ENCODE measurements around the gene MAP2K2.
A peak's percentile ranks its signal among the peaks of the same experiment; 100 is the strongest.
"Not testable (repeated sequence)": the region's sequence is repeated elsewhere in the genome, so short reads cannot be mapped to it uniquely, and the experiment has no call there.

MAP2K2 gene

GRCh38 chr19:4129050-4129449 is 5.1 kb upstream of the MAP2K2 start:
- DNase-seq: not testable (repeated sequence)

GRCh38 chr19:4127322-4127721 is 3.4 kb upstream of the MAP2K2 start:
- not testable (repeated sequence) for DNase-seq

GRCh38 chr19:4124638-4125037 is 716 bp upstream of the MAP2K2 start:
- DNase-seq: no peak

DNA sequence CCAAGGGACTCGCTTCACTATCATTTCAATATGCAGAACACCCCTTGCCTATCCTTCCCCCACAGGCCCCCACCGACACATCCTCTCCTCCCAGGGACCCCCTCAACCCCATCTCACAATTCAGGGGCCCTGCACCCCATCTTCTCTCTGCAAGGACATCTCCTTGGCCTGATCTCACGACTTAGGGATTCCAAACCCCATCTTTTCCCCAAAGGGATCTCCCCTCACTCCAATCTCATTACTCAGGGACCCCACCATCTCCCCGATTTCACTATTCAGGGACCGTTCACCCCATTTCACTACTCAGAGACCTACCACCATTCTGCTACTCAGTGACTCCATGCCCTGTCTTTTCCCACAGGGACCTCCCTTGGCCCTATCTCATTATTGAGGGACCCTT is 1.4 kb downstream of the MAP2K2 start:
- DNase-seq: no peak

DNA sequence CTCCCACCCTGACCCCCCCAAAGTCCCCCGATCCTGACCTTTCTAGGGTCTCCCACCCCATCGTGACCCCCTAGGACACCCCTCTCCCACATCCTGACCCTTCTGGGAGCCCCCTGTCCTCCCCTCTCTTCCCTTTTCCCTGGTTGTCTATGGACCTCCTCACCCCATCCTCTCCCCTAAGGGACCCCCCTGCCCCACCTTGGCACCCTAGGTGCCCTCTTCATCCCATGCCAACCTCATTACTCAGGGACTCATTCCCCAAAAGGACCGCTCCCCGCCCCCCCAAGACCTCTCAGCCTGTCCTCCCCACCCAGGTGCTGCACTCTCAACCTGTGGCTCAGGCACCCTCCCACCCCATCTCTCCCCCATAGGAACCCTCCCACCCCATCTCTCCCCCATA is 2.1 kb downstream of the MAP2K2 start:
- DNase-seq: no peak

- no peak for DNase-seq
These were observed 2.7 kb downstream of the MAP2K2 start for GRCh38 chr19:4121273-4121612.

DNA sequence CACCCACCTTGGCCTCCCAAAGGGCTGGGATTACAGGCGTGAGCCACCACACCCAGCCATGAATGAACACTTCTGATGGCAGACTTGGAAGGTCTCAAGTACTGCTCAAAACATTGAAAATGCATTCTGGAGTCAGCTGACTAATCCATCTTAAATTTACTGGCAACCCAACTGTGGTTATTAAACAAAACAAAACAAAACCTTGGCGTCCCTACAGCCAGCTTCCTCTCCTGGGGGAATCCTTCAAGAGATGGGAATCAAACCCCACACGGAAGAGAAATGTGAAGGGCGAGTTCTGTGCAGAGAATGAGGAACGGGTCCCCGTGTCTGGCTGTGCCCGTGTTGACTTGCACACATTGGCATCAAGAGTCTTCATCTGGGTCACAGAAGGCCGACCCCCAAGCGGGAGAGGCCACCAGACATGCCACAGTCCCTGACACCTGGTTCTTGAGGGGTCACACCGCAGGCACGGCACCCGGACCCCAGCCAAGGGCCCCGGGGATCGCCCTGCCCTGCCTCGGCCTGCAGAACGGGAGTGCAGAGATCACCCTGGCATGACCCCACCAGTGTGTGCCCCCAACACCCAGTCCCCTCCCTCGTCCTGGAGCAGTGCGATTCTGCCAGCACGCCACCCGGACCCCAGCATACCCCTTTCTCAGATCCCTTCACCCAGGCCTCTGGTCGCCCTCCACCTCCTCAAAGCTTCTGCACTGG is 3.2 kb downstream of the MAP2K2 start:
- DNase-seq: no peak

DNA sequence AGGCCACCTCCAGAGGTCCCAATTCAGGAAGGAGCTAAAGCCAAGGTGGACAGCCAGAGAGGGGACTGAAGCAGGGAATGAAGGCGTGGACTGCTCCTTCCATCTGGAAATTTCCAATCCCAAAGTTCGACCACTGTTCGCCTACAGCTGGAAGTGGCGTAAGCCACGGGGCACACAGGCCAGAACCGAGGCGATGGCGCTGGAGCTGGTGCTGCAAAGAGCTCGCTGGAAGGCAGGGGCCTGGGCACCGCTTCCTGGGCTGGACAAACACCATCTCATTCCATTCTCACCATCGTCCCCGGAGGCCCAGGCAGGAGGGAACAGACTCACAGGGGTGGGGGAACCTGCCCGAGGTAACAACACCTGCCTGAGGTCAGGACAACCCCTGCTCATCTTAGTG is 4.2 kb downstream of the MAP2K2 start:
- no peak for DNase-seq

DNA sequence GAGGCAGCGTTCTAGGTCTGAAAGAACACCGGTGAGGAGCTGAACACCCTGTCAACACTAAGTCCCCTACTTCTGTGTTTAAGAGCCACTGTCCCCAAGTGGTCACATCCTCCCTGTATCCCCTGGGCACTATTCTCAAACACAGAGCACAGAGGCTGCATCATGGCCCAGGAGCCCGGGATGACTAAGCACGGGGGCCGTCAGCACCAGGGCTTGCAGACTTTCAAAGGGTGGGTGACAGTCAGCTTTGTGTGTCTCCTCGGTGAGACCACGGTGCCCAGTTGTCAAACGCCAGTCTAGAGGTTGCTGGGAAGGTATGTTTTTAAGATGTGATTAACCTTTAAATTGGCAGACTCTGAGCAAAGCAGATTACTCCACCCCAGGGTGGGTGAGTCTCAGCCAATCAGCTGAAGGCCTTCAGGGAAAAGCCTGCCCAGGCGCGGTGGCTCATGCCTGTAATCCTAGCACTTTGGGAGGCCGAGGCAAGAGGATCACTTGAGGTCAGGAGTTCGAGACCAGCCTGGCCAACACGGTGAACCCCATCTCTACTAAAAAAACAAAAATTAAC is 8.0 kb downstream of the MAP2K2 start:
- DNase-seq: no peak

DNA sequence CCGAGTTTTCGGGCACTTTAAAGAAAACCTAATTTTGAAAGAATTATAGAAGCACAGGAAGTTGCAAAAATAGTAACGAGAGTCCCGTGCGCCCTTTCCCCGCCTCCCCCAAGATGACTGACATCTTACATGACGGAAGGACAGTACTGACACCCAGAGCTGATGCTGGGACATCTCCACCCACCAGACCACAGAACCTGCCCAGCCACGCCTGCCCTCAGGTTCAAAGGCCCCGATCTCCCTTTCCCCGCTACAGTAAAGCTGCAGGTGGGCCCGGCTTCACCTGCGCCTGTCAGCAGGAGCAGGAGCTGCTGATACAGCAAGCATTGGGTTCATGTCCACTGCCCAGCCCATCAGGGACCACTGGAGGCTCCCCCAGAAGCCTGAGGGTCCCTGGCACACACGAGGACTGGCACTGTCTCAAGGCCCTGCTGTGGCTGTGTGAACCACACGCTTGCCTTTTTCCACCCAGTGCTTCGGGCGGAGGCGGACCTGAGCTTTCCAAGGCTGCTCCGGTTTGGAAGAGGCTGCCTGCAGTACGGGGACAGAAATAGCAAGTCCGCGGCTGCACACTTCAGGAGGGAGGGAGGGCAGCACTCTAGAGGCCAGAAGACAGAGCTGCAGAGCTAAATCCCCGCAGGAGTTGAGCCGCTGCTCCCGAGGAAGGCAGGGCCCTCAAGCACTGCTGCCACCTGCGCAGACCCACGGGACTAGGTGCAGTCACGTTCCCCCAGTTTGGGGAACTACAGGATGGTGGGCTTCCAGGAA is 8.7 kb downstream of the MAP2K2 start:
- peak; percentile 69 for DNase-seq

DNA sequence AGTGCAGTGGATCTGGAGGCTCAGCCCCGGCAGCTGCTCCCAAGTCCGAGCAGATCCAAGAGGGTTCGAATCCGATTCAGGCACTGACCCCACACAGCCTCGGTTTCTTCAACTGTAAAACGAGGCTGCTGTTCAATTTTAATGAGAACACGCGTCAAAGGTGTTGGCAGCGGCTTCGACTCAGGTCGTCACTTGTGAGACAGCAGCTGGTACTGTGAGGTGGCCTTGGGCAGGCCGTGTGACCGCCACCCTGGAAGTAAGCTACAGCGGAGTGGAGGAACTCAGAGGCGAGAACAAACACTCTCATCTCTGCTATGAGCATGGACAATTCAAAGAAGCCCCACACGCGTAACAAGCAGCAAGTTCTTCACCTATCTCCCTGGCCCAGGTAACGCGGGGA is 9.7 kb downstream of the MAP2K2 start:
- no peak for DNase-seq

DNA sequence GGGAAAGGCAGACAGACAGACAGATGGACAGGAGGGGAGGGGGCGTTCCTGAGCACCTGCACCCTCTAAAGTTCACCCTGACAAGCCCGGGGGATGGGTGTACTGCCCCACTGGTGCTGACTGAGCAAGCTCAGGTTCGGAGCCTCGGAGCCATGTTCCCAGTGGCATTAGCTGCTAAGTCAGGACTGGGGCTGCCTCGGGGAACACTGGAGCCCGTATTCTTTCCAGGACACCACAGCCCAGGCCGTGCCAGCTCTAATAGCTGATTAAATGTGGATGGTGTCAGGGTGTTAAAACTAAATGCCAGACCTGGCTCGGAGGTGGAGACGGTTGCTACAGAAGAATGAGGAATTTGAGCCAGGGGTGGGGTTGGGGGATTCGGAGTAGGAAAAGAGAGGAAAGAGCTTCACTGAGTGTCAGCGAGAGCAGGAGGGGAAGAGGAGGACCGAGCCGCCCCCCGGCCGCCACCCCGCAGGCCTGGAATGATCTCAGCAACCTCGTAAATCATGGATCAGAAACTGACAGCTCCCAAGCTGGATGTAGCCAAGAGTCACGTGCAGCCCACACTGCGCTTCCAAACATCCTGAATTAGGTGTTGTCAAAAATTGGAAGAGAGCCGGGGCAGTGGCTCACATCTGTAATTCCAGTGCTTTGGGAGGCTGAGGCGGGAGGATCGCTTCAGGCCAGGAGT is 10.4 kb downstream of the MAP2K2 start:
- DNase-seq: no peak

DNA sequence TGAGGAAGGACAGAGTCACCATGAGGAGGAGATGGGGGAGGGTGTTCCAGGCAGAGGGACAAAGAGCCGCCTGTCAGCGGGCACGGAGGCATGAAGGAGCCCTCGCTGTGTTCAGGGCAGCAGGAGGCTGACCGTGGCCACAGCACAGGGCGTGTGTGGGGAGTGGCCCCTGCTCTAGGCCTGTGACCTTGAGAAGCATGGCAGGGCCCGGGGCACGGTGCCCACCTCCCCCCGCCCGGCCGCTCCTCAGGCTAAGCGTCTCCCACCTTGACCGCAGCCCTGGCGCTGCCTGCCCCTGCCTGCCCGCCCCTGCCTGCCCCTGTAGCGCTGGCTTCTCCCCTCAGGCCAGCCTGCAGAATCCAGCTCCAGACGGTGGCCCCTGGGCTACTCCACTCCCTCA is 11.6 kb downstream of the MAP2K2 start:
- DNase-seq: no peak

- no peak for DNase-seq
These were observed 14.3 kb downstream of the MAP2K2 start for GRCh38 chr19:4109626-4109945.

GRCh38 chr19:4108767-4109625 is 14.9 kb downstream of the MAP2K2 start:
- peak; percentile 64 for DNase-seq

- peak; percentile 39 for DNase-seq
These were observed 20.9 kb downstream of the MAP2K2 start for GRCh38 chr19:4103080-4103433.

DNA sequence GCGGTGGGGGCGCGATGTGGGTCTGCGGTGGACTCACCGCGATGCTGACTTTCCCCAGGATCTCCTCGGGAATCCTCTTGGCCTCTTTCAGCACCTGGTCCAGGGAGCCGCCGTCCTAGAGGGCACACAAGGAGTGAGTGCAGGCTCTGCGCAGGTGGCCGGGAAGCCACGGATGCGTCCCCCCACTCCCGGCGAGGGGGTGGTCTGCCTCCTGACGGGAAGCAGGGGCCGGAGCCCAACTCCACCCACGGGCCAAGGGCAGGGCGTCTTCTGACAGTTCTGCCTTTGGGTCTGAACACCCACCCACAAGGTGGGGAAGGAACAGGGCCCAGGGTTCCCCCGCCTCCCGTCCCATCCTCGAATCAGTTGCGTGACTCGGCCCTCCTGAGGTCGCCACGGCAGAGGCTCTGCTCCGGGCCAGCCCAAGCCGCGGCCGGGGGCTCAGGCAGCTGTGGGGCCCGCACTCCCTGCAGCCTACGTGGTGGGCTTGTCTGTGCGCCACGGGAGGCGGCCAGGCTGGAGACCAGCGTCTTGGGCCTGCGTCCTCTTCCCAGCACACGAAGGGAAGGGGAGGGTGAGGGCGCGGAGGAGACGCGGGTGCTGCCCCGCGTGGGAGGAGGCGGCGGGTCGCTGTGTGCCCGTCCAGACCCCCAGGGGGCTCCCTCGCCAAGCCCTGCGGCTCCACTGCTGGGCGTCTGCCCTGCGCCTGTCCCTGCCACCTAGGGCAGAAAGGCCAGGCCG is 21.4 kb downstream of the MAP2K2 start:
- no peak for DNase-seq

DNA sequence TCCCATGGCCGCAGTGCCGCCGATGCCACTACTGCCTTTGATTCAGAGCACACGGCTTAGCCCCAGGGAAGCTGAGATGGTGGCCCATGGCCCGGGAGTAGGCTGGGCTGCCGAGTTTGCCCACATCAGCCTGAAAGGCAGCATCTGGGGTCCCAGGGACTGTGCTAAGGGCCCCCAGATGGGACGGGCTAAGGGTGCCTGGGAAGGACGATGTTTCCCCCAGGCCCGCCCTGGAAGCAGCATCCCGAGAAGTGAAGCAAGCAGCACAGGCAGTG is 22.5 kb downstream of the MAP2K2 start:
- no peak for DNase-seq

GRCh38 chr19:4100647-4101495 is 23.1 kb downstream of the MAP2K2 start:
- no peak for DNase-seq

GRCh38 chr19:4099041-4099764 is 24.7 kb downstream of the MAP2K2 start:
- DNase-seq: no peak

DNA sequence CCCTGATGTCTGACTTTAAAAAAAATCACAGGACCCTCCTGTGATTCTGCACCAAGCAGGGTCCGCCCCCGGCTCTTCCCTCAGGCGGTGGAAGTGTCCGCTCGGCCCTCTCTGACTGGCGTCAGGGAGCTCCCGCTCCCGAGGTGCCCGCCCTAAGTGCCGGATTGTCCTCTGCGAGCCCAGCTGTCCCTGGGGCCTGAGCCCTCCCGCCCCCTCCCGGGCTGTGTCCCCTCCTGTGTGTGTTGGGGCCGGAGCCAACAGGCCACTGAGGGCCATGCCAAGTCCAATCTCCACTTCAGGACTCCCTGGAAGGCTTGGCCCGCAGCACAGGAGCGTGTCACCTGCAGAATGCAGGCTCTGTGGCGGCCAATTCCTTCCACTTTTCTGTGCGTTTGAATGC is 25.4 kb downstream of the MAP2K2 start:
- no peak for DNase-seq
